ENCODE results near the gene PARP12. TPM values are rescaled to one million over a fixed set of nuclear protein-coding genes. Genes with fewer than 3 reads are reported as not detected.

Gene PARP12
- total RNA-seq, 2 donors from 2014 or later, result 40.4 to 48.6 TPM

DNA sequence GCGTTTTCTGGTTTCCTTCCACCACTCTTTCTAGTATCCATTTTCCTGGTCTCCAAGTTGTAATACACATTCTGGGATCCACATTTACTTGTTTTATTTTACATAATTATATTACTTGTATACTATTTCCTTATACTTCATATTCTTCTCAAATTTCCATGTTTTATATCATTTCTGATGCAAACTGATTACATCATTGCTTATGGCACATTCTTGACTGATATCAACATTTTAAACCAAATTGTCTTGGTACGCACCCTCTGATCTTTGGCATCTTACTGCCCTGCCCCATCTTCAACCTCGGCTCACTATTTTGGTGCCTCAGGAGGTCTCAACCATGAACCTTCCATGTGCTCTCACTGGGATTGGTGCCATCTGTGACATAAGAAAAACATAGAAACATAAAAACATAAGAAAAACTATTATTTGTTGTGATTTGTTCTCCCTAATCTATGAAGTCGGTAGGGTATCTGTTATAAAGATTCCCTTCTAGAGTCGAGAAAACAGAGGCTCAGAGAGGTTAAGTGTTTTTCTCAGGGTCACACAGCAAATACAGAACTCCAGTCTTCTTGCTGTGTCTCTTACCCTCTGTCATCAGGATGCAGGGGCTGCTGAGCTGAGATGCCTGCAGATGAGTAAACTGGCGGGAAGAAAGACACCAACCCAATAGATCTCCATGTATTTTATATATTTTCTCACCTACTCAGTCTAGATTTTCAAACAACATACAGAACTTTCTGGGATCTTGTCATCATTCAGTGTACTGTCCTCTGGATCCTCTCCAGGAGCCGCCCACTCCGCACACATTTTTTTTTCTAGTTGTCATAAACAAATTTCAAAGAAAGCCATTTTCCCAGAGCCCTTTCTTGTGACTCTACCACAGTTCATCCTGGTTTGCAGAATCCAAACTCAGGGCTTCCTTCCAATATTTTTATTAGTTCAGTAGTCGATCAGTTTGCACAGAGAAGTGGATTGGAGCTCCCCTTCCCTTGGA, 79.5 kb downstream of the PARP12 start:
- Mint-ChIP-seq H3K4me3 (no peak overlapping the region), H3K27me3 (no peaks in the 10 kb centered on the region), H3K9me3 (no peaks in the 10 kb centered on the region), H3K27ac (peak overlapping the region in 1 of 2 donors; percentile 68), H3K36me3 (peaks cover 4% of the 10 kb centered on the region), H3K4me1 (ENCODE audit: low read depth in 2 of 2) (peaks cover 23% of the 10 kb centered on the region in 2 donors)
- ATAC-seq, result no peak
- no peak for DNase-seq (ENCODE audit: low spot score)

DNA sequence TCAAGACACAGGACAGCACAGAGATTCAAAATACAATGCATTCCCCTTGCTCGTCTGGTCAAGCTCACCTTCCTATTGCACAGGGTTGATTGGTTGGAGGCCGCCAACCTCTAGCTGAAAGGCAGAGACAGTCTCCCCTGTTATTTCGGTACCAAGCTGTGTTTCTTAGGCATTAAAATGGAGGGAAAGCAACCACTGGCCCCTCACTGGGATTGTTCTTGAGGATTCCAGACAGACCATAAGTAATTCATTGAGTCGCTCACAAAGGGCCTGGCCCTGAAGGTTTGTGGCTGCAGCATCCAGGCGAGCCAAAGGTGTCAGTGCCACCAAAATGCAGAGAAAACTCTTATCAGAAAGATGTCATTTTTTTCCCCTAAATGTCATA, 81.2 kb downstream of the PARP12 start:
- no peaks in the 10 kb centered on the region for H3K36me3 Mint-ChIP-seq
- no peak for DNase-seq (ENCODE audit: low spot score)
- H3K4me1 Mint-ChIP-seq (ENCODE audit: low read depth in 2 of 2), result peaks cover 26 to 28% of the 10 kb centered on the region in 2 donors
- no peak for ATAC-seq
- H3K27me3 Mint-ChIP-seq, result no peaks in the 10 kb centered on the region
- H3K27ac Mint-ChIP-seq, result peak overlapping the region; percentile 79 to 95
- H3K4me3 Mint-ChIP-seq, result no peak overlapping the region
- H3K9me3 Mint-ChIP-seq, result no peaks in the 10 kb centered on the region

DNA sequence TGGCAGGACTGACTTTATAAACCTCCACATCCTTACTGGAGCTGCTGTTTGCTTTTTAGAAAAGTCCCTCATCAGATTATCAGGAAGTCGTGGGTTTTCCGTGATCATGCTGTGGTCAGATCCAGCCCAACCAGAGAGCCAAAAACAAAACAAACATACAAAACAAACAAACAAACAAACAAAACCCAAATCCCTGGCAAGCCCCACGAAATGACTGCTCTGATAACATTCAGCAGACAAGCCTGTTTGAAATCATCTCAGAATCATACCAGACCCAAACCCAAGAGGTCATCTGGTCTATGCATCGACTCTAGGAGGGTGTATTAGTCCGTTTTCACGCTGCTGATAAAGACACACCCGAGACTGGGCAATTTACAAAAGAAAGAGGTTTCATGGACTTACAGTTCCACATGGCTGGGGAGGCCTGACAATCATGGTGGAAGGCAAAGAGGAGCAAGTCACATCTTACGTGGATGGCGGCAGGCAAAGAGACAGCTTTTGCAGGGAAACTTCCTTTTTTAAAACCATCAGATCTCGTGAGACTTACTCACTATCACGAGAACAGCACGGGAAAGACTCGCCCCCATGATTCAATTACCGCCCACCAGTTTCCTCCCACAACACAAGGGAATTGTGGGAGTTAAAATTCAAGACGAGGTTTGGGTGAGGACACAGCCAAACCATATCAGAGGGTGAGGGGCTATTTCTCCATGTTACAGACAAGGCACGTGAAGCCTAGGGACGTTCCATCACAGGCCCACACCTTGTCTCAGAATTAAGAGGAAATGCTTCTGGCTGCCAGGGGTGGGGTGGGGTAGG, 85.7 kb downstream of the PARP12 start:
- Mint-ChIP-seq H3K4me3 (no peak overlapping the region), H3K36me3 (no peaks in the 10 kb centered on the region), H3K27me3 (no peaks in the 10 kb centered on the region), H3K9me3 (no peaks in the 10 kb centered on the region), H3K27ac (peak overlapping the region; percentile 37 to 86), H3K4me1 (ENCODE audit: low read depth in 2 of 2) (peaks cover 18 to 30% of the 10 kb centered on the region in 2 donors)
- DNase-seq (ENCODE audit: low spot score) (no peak), ATAC-seq (no peak)

DNA sequence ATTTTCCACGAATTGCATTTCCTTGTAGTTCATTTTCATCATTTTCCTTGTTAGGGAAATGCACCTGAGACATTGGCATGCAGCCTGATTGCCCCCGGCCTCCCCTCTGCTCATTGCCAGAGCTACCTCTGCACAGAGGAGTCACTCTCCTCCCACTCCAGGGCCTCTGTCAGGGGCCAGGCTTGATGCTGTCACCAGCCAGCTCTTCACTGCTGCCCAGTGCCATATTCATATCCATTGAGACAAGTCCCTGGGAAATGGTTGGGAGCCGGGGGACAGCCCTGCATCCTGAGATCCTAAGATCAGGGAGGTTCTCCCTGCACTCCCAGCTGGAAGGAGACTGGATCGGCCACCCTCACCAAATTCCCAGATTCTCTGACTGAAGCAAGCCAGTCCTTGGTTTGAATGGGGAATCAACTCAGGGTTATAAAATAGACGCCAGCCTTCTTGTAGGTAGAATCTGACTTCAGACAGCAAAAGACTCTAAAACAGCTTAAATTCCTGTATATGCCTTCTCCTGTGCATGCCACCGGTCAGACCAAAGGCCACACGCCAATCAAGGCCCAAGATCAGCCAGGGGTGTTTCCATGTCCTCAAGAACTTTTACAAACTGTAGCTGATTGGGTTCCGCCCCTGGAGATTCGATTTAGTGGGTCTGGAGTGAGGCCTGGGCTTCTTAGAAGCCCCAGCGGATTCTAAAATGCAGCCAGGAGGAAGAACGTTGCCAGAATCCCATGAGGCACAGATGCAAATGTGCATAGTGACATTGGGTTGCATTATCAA, 86.5 kb downstream of the PARP12 start:
- Mint-ChIP-seq H3K4me1 (ENCODE audit: low read depth in 2 of 2) (peaks cover 18 to 33% of the 10 kb centered on the region in 2 donors), H3K4me3 (no peak overlapping the region), H3K27ac (peak overlapping the region; percentile 37 to 86), H3K36me3 (no peaks in the 10 kb centered on the region), H3K9me3 (no peaks in the 10 kb centered on the region), H3K27me3 (no peaks in the 10 kb centered on the region)
- no peak for ATAC-seq
- DNase-seq (ENCODE audit: low spot score), result no peak

DNA sequence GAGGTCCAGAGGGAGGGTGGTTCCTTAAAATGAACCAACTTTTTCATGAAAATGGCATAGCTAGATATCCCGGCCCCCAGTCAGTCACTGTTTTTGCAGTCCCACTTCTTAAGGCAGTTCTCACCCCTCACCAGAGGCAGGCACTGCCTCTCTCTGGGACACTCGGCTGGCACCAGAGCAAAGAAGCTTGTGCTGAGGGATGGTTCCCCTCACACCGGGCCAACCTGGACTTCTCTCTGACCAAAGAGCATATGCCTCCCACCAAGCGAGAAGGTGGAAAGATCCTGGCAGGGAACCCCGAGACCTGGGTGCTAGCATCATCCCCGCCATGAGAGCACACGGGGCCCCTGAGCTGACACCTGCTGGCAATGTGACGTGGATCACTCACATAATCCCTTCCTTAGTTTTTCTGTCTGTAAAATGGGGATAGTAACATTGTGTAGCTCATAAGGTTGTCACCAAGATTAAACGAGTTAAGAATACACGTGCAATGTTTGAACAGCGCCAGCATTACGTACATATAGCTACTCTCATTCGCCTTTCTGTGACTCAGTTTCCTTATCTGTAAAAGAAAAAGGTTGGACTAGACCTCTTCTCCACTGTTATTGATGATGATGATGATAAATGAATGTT, 88.5 kb downstream of the PARP12 start:
- no peaks in the 10 kb centered on the region for H3K36me3 Mint-ChIP-seq
- H3K27me3 Mint-ChIP-seq, result no peaks in the 10 kb centered on the region
- peaks cover 6 to 24% of the 10 kb centered on the region in 2 donors for H3K4me1 Mint-ChIP-seq (ENCODE audit: low read depth in 2 of 2)
- H3K9me3 Mint-ChIP-seq, result no peaks in the 10 kb centered on the region
- DNase-seq (ENCODE audit: low spot score) (no peak), ATAC-seq (no peak)
- peak overlapping the region in 1 of 2 donors; percentile 39 for H3K27ac Mint-ChIP-seq
- H3K4me3 Mint-ChIP-seq, result no peak overlapping the region

Other genes starting within 250 kb of the PARP12 start
- 100 to 1,000 TPM; 104 to 130 TPM for gene TBXAS1, start 233.7 kb downstream of the PARP12 start, total RNA-seq
- gene KDM7A, start 114.0 kb upstream of the PARP12 start, total RNA-seq, result 10 to 100 TPM; 12.6 to 14.5 TPM